ENCODE data around the gene HS6ST3.

HS6ST3 gene

DNA sequence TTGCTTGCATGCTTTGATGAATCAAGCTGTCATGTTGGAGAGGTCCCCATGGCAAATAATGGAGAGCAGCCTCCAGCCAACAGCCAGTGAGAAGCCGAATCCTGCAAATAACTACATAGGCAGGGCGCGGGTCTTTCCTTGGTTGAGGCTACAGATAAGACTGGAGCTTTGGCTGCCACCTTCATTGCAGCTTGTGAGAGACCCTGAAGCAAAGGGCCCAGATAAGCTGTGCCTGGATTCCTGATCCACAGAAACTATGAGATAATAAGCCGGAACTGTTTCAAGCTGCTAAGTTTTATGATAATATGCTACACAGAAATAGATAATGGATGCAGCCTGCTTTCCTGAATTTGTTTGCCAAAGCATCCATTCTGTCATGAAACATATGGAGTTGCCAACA is 257.0 kb downstream of the HS6ST3 start:
- TF ChIP-seq, protein P1, sequence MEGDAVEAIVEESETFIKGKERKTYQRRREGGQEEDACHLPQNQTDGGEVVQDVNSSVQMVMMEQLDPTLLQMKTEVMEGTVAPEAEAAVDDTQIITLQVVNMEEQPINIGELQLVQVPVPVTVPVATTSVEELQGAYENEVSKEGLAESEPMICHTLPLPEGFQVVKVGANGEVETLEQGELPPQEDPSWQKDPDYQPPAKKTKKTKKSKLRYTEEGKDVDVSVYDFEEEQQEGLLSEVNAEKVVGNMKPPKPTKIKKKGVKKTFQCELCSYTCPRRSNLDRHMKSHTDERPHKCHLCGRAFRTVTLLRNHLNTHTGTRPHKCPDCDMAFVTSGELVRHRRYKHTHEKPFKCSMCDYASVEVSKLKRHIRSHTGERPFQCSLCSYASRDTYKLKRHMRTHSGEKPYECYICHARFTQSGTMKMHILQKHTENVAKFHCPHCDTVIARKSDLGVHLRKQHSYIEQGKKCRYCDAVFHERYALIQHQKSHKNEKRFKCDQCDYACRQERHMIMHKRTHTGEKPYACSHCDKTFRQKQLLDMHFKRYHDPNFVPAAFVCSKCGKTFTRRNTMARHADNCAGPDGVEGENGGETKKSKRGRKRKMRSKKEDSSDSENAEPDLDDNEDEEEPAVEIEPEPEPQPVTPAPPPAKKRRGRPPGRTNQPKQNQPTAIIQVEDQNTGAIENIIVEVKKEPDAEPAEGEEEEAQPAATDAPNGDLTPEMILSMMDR (IDR thresholded peaks at IDR 0.05; ENCODE audit: borderline replicate concordance, control extremely low read depth, extremely low read depth, insufficient read depth, missing control alignments), result no peak
- in situ Hi-C loops (cut with MboI; ENCODE audit: low sequenced_read_pairs, unreplicated experiment), result no loop called here
- no peak for DNase-seq (ENCODE audit: low spot score)

DNA sequence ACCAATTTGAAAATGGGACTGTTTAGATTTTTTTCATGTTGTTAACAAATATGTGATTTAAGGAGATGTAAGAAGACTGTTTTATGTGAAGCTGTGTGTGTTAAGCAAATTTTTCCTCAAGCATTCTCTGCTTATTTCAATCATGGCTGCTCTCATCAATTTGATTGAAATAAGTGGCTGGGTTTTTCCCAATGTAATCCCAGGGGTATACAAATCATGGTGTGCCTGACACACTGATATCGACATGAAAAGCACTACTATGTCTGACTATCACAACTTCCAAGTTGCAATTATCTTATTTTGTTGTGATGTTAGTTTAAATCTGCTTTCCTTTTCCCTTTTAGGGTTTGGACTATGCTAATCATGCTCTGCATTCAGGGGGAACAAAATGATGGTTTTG is 283.7 kb downstream of the HS6ST3 start:
- TF ChIP-seq, protein P1 (IDR thresholded peaks at IDR 0.05; ENCODE audit: borderline replicate concordance, control extremely low read depth, extremely low read depth, insufficient read depth, missing control alignments), result no peak
- in situ Hi-C loops (cut with MboI; ENCODE audit: low sequenced_read_pairs, unreplicated experiment), result no loop called here
- no peak for DNase-seq (ENCODE audit: low spot score)

DNA sequence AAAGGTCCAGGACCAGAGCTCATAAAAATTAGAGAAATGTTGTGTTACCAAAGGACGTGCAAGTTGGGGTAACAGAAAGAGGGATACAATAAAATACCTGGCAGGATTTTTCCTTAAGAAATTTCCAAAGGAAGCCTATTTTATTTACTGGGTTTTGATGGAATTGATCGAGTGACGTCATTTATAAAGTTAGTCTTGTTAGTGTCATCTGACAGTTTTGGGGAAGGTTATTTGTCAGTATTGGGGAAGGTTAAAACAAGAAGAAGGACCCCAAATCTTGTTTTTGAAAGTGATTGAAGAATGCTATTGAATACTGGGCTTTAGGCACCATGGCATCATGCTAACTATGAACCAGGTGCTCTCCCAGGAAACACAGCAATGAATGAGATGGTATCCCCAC is 287.9 kb downstream of the HS6ST3 start:
- no peak for DNase-seq (ENCODE audit: low spot score)
- TF ChIP-seq, protein P1 (IDR thresholded peaks at IDR 0.05; ENCODE audit: borderline replicate concordance, control extremely low read depth, extremely low read depth, insufficient read depth, missing control alignments), result no peak
- in situ Hi-C loops (cut with MboI; ENCODE audit: low sequenced_read_pairs, unreplicated experiment), result no loop called here

DNA sequence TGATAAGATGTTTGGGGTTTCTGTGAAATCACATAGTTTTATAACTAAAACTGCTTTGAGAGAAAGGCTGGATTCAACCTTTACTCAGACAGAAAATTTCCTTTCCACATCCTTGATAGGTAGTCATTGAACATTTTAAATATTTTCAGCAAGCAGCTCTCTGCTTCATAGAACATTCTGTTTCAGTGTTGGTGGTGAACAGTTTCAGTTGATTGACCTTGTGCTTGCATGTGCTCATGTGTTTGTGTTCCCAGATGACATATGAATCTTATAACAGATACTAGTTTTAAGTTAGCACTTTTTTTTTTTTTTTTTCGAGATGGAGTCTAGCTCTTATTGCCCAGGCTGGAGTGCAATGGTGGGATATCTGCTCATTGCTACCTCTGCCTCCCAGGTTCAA is 290.1 kb downstream of the HS6ST3 start:
- in situ Hi-C loops (cut with MboI; ENCODE audit: low sequenced_read_pairs, unreplicated experiment), result no loop called here
- no peak for DNase-seq (ENCODE audit: low spot score)
- TF ChIP-seq, protein P1 (IDR thresholded peaks at IDR 0.05; ENCODE audit: borderline replicate concordance, control extremely low read depth, extremely low read depth, insufficient read depth, missing control alignments), result no peak

DNA sequence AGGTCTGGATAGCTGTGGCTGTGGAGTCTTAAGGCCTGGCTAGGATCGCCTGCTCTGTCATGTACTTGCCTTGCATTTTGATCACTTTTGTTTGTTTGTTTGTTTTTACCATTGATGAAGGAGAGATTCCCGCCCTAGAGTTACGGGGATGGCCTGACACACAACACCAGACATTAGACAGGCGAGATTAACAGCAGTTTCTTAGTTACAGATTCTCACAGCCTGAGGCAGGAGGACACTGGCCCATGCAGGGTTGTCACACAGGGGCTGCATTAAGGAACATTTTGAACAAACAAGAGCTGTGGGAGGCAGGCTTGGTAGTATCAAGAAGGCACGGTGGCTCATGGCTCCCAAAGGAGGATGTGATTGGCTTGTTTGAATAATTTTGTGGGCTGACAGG is 291.8 kb downstream of the HS6ST3 start:
- TF ChIP-seq, protein P1 (IDR thresholded peaks at IDR 0.05; ENCODE audit: borderline replicate concordance, control extremely low read depth, extremely low read depth, insufficient read depth, missing control alignments), result no peak
- in situ Hi-C loops (cut with MboI; ENCODE audit: low sequenced_read_pairs, unreplicated experiment), result no loop called here
- no peak for DNase-seq (ENCODE audit: low spot score)

DNA sequence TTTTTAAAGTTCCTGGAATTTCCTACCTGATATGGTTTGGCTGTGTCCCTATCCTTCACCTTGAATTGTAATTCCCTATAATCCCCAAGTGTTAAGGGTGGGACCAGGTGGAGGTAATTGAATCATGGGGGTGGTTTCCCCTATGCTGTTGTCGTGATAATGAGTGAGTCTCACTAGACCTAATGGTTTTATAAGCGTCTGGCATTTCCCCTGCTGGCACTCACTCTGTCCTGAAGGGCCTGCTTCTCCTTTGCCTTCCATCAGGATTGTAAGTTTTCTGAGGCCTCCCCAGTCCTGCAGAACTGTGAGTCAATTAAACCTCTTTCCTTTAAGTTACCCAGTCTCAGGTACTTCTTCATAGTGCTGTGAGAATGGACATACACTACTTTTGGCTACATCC is 298.7 kb downstream of the HS6ST3 start:
- TF ChIP-seq, protein P1 (IDR thresholded peaks at IDR 0.05; ENCODE audit: borderline replicate concordance, control extremely low read depth, extremely low read depth, insufficient read depth, missing control alignments), result no peak
- in situ Hi-C loops (cut with MboI; ENCODE audit: low sequenced_read_pairs, unreplicated experiment), result no loop called here
- no peak for DNase-seq (ENCODE audit: low spot score)

DNA sequence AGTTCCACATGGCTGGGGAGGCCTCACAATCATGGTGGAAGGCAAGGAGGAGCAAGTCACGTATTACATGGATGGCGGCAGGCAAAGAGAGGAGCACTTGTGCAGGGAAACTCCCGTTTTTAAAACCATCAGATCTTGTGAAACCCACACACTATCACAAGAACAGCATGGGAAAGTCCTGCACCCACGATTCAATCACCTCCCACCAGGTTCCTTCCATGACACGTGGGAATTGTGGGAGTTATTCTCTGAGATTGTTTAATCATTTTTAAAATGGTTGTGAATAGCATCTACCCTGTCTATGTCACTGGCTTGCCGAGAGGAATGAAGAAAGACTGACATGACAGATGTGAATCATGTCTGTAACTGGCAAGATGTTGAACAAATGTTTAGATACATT is 301.7 kb downstream of the HS6ST3 start:
- TF ChIP-seq, protein P1 (IDR thresholded peaks at IDR 0.05; ENCODE audit: borderline replicate concordance, control extremely low read depth, extremely low read depth, insufficient read depth, missing control alignments), result no peak
- no peak for DNase-seq (ENCODE audit: low spot score)
- in situ Hi-C loops (cut with MboI; ENCODE audit: low sequenced_read_pairs, unreplicated experiment), result no loop called here
